ENCODE measurements around the gene TBC1D1.

DNA sequence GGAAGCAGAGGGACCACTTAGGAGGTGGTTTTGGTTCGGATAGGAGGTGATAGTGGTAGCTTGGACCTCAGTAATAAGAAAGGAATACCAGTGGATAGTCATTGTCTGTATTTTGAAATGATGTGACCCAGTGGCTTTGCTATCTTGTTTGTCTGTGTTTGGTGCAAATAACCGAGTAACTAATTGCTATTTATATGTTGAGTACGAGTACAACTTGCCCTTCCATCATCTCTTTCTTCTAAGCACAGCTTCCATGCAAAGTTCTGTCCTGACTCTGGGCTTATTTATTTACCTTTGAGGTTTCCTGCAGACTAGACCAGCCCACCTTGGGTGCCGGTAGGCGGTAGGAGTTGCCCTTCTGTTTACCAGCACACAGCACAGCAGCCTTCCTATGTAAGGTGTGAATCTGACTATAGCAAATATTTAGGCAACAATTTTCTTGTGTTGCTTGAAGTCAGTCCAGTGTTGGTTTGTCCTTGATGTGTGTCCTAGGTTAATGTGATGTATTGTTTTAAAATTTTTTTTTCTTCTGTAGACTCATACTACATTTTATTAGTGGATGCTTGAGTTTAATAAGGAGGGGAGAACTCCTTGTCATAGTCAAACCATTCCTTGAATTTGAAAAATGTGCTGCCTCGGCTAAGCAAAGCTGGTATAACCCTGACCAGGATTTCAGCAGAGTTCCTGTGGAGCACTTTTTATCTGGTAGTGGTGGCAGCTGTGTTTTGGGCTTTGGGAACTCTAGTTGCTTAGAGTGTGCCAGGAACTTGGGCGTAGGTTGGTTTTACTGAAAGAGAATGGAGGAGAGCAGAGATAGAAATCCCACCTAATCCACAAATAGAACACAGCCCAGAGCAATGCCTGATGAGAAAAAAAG is 91.2 kb downstream of the TBC1D1 start:
- TF ChIP-seq TAF1 (IDR thresholded peaks at IDR 0.05; ENCODE audit: borderline replicate concordance, low read depth, low read length) (no peak), POLR2A (IDR thresholded peaks at IDR 0.05; ENCODE audit: low read depth, low read length) (no peak), POLR2AphosphoS5 (IDR thresholded peaks at IDR 0.05; ENCODE audit: low read depth, low read length) (no peak)
